Body of pancreas (tissue), 4 donors: ENCODE data around the gene ZNF335. TPM values are rescaled to one million over a fixed set of nuclear protein-coding genes. Genes with fewer than 3 reads are reported as not detected.

Experiments used
- ATAC-seq: fragments of 150-250 bp; one replicate; pipeline ENCODE4 v1.9.1; 2016
- DNase-seq, 4 donors: peaks; one replicate each; pipeline ENCODE4 v3.0.0-alpha.2; 2019
- H3K27ac ChIP-seq, 4 donors: fragments of 200-600 bp; sonication (generic); 1 replicate in 3 of 4; 2 replicates in 1 of 4; pipeline versions ENCODE4 v1.5.1 to v1.6.1; 2016 to 2019; ENCODE audit warnings: mild to moderate bottlenecking in 1 of 4, mixed read lengths in 1 of 4, moderate library complexity in 1 of 4
- H3K27me3 ChIP-seq, 2 donors: fragments of 200-600 bp; sonication (generic); one replicate each; pipeline ENCODE4 v1.6.0; 2016; ENCODE audit warnings: mild to moderate bottlenecking in 1 of 2
- H3K36me3 ChIP-seq, 2 donors: fragments of 200-600 bp; sonication (generic); replicated peaks in 1 of 2; 2 replicates each; pipeline ENCODE4 v1.5.1; 2016; ENCODE audit warnings: low read depth in 2 of 2; ENCODE audit not compliant: insufficient read depth in 1 of 2
- H3K4me1 ChIP-seq: fragments of 200-600 bp; sonication (generic); one replicate; pipeline ENCODE4 v1.6.0; 2016
- H3K4me3 ChIP-seq, 2 donors: fragments of 200-600 bp; sonication (generic); 1 replicate in 1 of 2; 2 replicates in 1 of 2; pipeline ENCODE4 v1.5.1; 2016 to 2019
- H3K9me3 ChIP-seq, 3 donors: fragments of 200-600 bp; sonication (generic); 1 replicate in 2 of 3; 2 replicates in 1 of 3; pipeline ENCODE4 v1.5.1; 2016
- POLR2A ChIP-seq, 3 donors: fragments of 450-650 bp; IDR thresholded peaks; one replicate each; pipeline ENCODE4 v1.6.1; 2016; ENCODE audit warnings: antibody characterized with exemption in 3 of 3, mild to moderate bottlenecking in 2 of 3
- WGBS, 2 donors: methylation state at CpG; one replicate each; pipeline ENCODE4 v1.1.5; 2017; 5-methylcytosine and 5-hydroxymethylcytosine counted together
- intact Hi-C: fragments of 100-400 bp; cut with DNase I; formaldehyde crosslinking; loops from one replicate; pipeline ENCODE4 v1.15.1; 2023
- total RNA-seq, 2 donors: library from RNA; depleted of rRNA; stranded (reverse); fragments of >200 nt; gene quantifications; one replicate each; pipeline ENCODE4 v1.1.0, GENCODE V29; 2016
- TF ChIP-seq, protein P1 (sequence below), 7 experiments: fragments of 450-650 bp in 4 of 7; fragments of 200-600 bp in 3 of 7; sonication (generic) in 3 of 7; IDR thresholded peaks; one replicate each; pipeline ENCODE4 v1.5.1; 2016 to 2019; ENCODE audit warnings: antibody characterized with exemption in 7 of 7

ZNF335 gene
- total RNA-seq, 2 donors from 2014 or later, result 21.8 to 41.9 TPM

DNA sequence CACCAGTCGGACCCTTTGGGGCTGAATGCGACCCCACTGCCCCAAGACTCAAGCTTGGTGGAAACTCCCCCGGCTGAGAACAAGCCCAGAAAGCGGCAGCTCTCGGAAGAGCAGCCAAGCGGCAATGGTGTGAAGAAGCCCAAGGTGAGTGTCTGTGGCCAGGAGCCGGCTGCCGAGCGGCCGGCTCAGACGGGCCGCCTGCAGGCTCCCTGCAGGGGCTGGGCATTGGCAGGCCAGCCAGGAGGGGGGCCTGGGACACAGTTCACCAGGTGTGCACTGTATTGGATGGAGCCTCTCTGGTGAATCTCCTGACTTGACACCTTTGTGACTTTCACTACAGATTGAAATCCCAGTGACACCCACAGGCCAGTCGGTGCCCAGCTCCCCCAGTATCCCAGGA lies 31.5 kb downstream of the ZNF335 start:
- WGBS, 2 donors, result 89 to 100% methylated on average over 3 to 12 of the region's 13 CpGs
- H3K4me3 ChIP-seq, result no peak overlapping the region
- ATAC-seq (no peak), DNase-seq (no peak)
- peaks cover 19% of the 10 kb centered on the region for H3K4me1 ChIP-seq
- intact Hi-C loops, result no loop called here
- TF ChIP-seq, protein P1, sequence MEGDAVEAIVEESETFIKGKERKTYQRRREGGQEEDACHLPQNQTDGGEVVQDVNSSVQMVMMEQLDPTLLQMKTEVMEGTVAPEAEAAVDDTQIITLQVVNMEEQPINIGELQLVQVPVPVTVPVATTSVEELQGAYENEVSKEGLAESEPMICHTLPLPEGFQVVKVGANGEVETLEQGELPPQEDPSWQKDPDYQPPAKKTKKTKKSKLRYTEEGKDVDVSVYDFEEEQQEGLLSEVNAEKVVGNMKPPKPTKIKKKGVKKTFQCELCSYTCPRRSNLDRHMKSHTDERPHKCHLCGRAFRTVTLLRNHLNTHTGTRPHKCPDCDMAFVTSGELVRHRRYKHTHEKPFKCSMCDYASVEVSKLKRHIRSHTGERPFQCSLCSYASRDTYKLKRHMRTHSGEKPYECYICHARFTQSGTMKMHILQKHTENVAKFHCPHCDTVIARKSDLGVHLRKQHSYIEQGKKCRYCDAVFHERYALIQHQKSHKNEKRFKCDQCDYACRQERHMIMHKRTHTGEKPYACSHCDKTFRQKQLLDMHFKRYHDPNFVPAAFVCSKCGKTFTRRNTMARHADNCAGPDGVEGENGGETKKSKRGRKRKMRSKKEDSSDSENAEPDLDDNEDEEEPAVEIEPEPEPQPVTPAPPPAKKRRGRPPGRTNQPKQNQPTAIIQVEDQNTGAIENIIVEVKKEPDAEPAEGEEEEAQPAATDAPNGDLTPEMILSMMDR (IDR thresholded peaks at IDR 0.05), result no peak
- TF ChIP-seq POLR2A (IDR thresholded peaks at IDR 0.05), result no peak
- no peaks in the 10 kb centered on the region for H3K9me3 ChIP-seq
- no peak overlapping the region for H3K27ac ChIP-seq
- peaks cover 3 to 44% of the 10 kb centered on the region in 2 donors for H3K36me3 ChIP-seq
- no peaks in the 10 kb centered on the region for H3K27me3 ChIP-seq

DNA sequence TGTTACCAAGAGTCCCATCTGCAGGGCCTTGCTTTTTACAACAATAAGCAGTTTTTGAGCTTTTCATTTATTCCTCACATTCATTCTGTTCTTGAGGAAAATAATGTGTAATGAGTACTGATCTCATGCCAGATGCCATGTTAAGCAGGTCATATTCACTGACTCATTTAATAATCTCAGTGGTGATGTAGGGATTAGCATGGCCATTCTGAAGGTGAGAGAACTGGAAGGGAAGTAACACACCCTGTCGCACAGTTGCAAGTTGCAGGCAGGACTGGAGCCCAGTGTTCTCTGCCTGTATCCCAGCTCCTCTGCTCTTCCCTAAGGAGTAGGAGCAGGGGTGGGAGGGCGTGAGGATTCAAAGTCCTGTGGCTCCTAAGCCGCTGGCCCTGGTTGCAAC lies 31.9 kb downstream of the ZNF335 start:
- TF ChIP-seq POLR2A (IDR thresholded peaks at IDR 0.05), result no peak
- TF ChIP-seq, protein P1 (IDR thresholded peaks at IDR 0.05), result no peak
- H3K4me3 ChIP-seq, result no peak overlapping the region
- H3K4me1 ChIP-seq, result peaks cover 14% of the 10 kb centered on the region
- H3K36me3 ChIP-seq, result peaks cover 3 to 44% of the 10 kb centered on the region in 2 donors
- ATAC-seq (no peak), DNase-seq (no peak)
- intact Hi-C loops, result no loop called here
- no peak overlapping the region for H3K27ac ChIP-seq
- H3K27me3 ChIP-seq, result no peaks in the 10 kb centered on the region
- no peaks in the 10 kb centered on the region for H3K9me3 ChIP-seq
- WGBS, 2 donors, result 77 to 93% methylated on average over 3 of the region's 3 CpGs

DNA sequence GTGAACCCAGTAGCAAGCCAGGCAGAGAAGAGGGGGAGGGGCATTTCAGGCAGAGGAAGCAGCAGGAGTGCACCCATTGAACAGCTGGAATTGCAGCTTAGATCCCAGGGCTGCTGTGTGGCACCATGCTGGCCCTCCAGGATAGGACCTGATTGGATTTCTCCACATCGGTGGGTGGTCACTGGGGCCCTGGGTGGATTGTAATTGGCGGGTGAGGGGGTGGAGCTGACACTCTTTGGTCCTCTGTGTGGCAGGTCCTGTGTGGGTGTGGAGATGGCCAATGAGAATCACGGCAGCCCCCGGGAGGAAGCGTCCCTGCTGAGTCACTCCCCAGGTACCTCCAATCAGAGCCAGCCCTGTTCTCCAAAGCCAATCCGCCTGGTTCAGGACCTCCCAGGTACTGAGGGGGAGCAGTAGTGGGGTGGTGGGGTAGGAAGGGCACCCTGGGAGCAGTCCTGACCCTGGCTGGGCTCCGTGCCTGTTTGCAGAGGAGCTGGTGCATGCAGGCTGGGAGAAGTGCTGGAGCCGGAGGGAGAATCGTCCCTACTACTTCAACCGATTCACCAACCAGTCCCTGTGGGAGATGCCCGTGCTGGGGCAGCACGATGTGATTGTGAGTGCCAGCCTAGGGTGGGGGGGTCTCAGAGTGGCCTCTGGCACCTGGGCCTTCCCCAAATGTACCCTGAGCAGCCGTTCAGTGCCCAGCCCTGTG lies 33.1 kb downstream of the ZNF335 start:
- no peak overlapping the region for H3K4me3 ChIP-seq
- no peak for ATAC-seq
- WGBS, 2 donors, result 87 to 92% methylated on average over 3 to 11 of the region's 13 CpGs
- H3K36me3 ChIP-seq, result peaks cover 3 to 41% of the 10 kb centered on the region in 2 donors
- H3K27me3 ChIP-seq, result no peaks in the 10 kb centered on the region
- peaks cover 3% of the 10 kb centered on the region for H3K4me1 ChIP-seq
- TF ChIP-seq POLR2A (IDR thresholded peaks at IDR 0.05), result no peak
- TF ChIP-seq, protein P1 (IDR thresholded peaks at IDR 0.05), result no peak
- no peak overlapping the region for H3K27ac ChIP-seq
- intact Hi-C loops, result no loop called here
- no peak for DNase-seq
- no peaks in the 10 kb centered on the region for H3K9me3 ChIP-seq

DNA sequence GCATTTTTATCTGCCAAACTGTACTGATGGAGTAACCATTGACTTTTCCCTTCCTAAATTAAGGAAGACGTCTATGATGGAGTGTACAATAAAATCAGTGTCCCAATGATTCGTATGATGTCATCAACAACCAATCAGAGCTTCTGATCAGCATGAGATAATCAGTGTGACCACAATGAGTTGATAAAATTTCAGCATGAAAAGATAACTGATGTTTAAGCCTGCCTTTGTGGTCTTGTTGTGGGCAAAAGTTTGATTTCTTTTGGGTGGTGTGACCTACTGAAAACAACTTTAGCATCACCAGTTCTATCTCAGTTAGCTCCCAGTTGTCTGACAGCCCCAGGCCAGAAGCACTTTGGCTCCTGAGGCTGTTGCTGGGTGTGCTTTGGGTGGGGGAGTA lies 34.2 kb downstream of the ZNF335 start:
- 66 to 76% methylated on average over 2 of the region's 2 CpGs for WGBS, 2 donors
- no peak overlapping the region for H3K27ac ChIP-seq
- ATAC-seq (no peak), DNase-seq (no peak)
- peaks cover 3 to 30% of the 10 kb centered on the region in 2 donors for H3K36me3 ChIP-seq
- H3K4me1 ChIP-seq, result peaks cover 13% of the 10 kb centered on the region
- intact Hi-C loops, result no loop called here
- no peaks in the 10 kb centered on the region for H3K9me3 ChIP-seq
- H3K27me3 ChIP-seq, result no peaks in the 10 kb centered on the region
- TF ChIP-seq, protein P1 (IDR thresholded peaks at IDR 0.05), result no peak
- no peak for TF ChIP-seq POLR2A (IDR thresholded peaks at IDR 0.05)
- H3K4me3 ChIP-seq, result no peak overlapping the region
